Nephron progenitor cell (in vitro differentiated cells): ENCODE measurements around the gene CCDC9.

ENCODE experiments used
- DNase-seq: peaks from one replicate; pipeline ENCODE4 v3.0.0; 2021
- H3K27ac Mint-ChIP-seq: 2 replicates; pipeline ENCODE4 v1.8.0; 2021; ENCODE audit warnings: mild to moderate bottlenecking, moderate library complexity, mixed read lengths
- H3K27me3 Mint-ChIP-seq: 2 replicates; pipeline ENCODE4 v1.8.0; 2021; ENCODE audit warnings: mild to moderate bottlenecking, low read depth, mixed read lengths; ENCODE audit not compliant: poor library complexity
- H3K36me3 Mint-ChIP-seq: 2 replicates; pipeline ENCODE4 v1.8.0; 2021; ENCODE audit warnings: low read depth, mixed read lengths
- H3K4me1 Mint-ChIP-seq: 2 replicates; pipeline ENCODE4 v1.8.0; 2021; ENCODE audit warnings: mixed read lengths
- H3K4me3 Mint-ChIP-seq: 2 replicates; pipeline ENCODE4 v1.8.0; 2021; ENCODE audit warnings: mild to moderate bottlenecking, moderate library complexity, mixed read lengths
- H3K9me3 Mint-ChIP-seq: 2 replicates; pipeline ENCODE4 v1.8.0; 2021; ENCODE audit warnings: mild to moderate bottlenecking, moderate library complexity, mixed read lengths
- CTCF ChIP-seq: fragments of 200-600 bp; sonication (generic); IDR thresholded peaks from 2 replicates; pipeline ENCODE4 v1.5.0; 2021; ENCODE audit warnings: antibody characterized with exemption

The CCDC9 gene

GRCh38 chr19:47221080-47221841 is 35.1 kb upstream of the CCDC9 start:
- Mint-ChIP-seq H3K36me3 (peaks cover 16% of the 10 kb centered on the region), H3K4me3 (no peak overlapping the region), H3K27me3 (peaks cover 5% of the 10 kb centered on the region), H3K4me1 (peaks cover 20% of the 10 kb centered on the region), H3K9me3 (no peaks in the 10 kb centered on the region), H3K27ac (no peak overlapping the region)
- TF ChIP-seq CTCF, result no peak
- no peak for DNase-seq

GRCh38 chr19:47221890-47222289 is 34.4 kb upstream of the CCDC9 start:
- Mint-ChIP-seq H3K27ac (peak overlapping the region; percentile 75), H3K4me3 (no peak overlapping the region), H3K27me3 (peaks cover 5% of the 10 kb centered on the region), H3K36me3 (peaks cover 16% of the 10 kb centered on the region), H3K4me1 (peaks cover 20% of the 10 kb centered on the region), H3K9me3 (no peaks in the 10 kb centered on the region)
- DNase-seq, result no peak
- no peak for TF ChIP-seq CTCF

GRCh38 chr19:47225746-47226425 is 30.4 kb upstream of the CCDC9 start:
- Mint-ChIP-seq H3K36me3 (peaks cover 13% of the 10 kb centered on the region), H3K4me3 (peak overlapping the region; percentile 40), H3K9me3 (no peaks in the 10 kb centered on the region), H3K27ac (no peak overlapping the region), H3K27me3 (no peaks in the 10 kb centered on the region), H3K4me1 (peaks cover 18% of the 10 kb centered on the region)
- peak; percentile 90 for DNase-seq
- TF ChIP-seq CTCF, result no peak

- Mint-ChIP-seq H3K4me1 (peaks cover 20% of the 10 kb centered on the region), H3K9me3 (no peaks in the 10 kb centered on the region), H3K36me3 (peaks cover 12% of the 10 kb centered on the region), H3K4me3 (peak overlapping the region; percentile 82), H3K27me3 (no peaks in the 10 kb centered on the region), H3K27ac (peak overlapping the region; percentile 75)
- no peak for TF ChIP-seq CTCF
- no peak for DNase-seq
Measured at GRCh38 chr19:47226426-47227351, 29.6 kb upstream of the CCDC9 start.

GRCh38 chr19:47227352-47228167 is 28.8 kb upstream of the CCDC9 start:
- H3K4me3 Mint-ChIP-seq, result peak overlapping the region; percentile 80
- TF ChIP-seq CTCF, result no peak
- H3K27ac Mint-ChIP-seq, result peak overlapping the region; percentile 98
- H3K9me3 Mint-ChIP-seq, result no peaks in the 10 kb centered on the region
- H3K27me3 Mint-ChIP-seq, result peaks cover 6% of the 10 kb centered on the region
- peaks cover 6% of the 10 kb centered on the region for H3K36me3 Mint-ChIP-seq
- H3K4me1 Mint-ChIP-seq, result peaks cover 20% of the 10 kb centered on the region
- peak; percentile 89 for DNase-seq
